HG02973 (cell line): ENCODE data around the gene RTL10.

Experiments
- ATAC-seq: cut with Tn5 transposase; IDR thresholded peaks from one replicate; pipeline ENCODE4 v1.9.1; 2021; ENCODE audit warnings: moderate library complexity; ENCODE audit not compliant: unreplicated experiment

Gene RTL10

GRCh38 chr22:19825904-19826618 is 28.6 kb downstream of the RTL10 start:
- ATAC-seq: no peak

GRCh38 chr22:19824926-19825339 is 29.7 kb downstream of the RTL10 start:
- no peak for ATAC-seq

GRCh38 chr22:19824212-19824925 is 30.3 kb downstream of the RTL10 start:
- ATAC-seq: no peak

- ATAC-seq: no peak
Measured at GRCh38 chr22:19823902-19824211, 30.8 kb downstream of the RTL10 start.

- no peak for ATAC-seq
Measured at GRCh38 chr22:19823191-19823901, 31.3 kb downstream of the RTL10 start.

GRCh38 chr22:19822301-19823117 is 32.2 kb downstream of the RTL10 start:
- ATAC-seq: no peak

- ATAC-seq: no peak
Measured at GRCh38 chr22:19821523-19822300, 33.0 kb downstream of the RTL10 start.

- ATAC-seq: no peak
Measured at GRCh38 chr22:19820880-19821522, 33.7 kb downstream of the RTL10 start.

- no peak for ATAC-seq
Measured at GRCh38 chr22:19819911-19820879, 34.5 kb downstream of the RTL10 start.

- no peak for ATAC-seq
Measured at GRCh38 chr22:19819208-19819910, 35.3 kb downstream of the RTL10 start.

GRCh38 chr22:19818324-19819207 is 36.1 kb downstream of the RTL10 start:
- no peak for ATAC-seq

GRCh38 chr22:19816372-19817119 is 38.1 kb downstream of the RTL10 start:
- ATAC-seq: no peak

- no peak for ATAC-seq
Measured at GRCh38 chr22:19815823-19816290, 38.8 kb downstream of the RTL10 start.

GRCh38 chr22:19815093-19815822 is 39.4 kb downstream of the RTL10 start:
- ATAC-seq: no peak

GRCh38 chr22:19814428-19814827 is 40.2 kb downstream of the RTL10 start:
- ATAC-seq: no peak

- ATAC-seq: no peak
Measured at GRCh38 chr22:19812910-19813309, 41.8 kb downstream of the RTL10 start.
